ENCODE results near the gene SLC2A13. TPM values are rescaled to one million over a fixed set of nuclear protein-coding genes. Genes with fewer than 3 reads are reported as not detected.

SLC2A13 gene
- total and polyA plus RNA-seq, 2 donors (not counting 3 experiments of a cell fraction or from before 2014, with no cell fraction given): 1.2 to 4.9 TPM

DNA sequence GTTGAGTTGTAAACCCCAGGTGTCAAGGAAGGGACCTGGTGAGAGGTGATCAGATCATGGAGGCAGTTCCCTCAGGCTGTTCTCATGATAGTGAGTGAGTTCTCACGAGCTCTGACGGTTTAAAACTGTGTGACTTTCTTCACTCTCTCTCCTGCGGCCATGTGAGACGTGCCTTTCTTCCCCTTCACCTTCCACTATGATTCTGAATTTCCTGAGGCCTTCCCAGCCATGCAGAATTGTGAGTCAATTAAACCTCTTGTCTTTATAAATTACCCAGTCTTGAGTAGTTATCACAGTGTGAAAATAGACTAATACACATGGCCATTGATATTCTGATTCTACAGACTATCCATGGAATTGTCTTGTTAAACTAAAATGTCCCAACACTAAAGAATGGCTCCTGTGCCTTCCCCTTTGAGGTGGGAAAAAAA, 85.6 kb downstream of the SLC2A13 start:
- H3K4me2 ChIP-seq (ENCODE audit: insufficient read depth, low read length): no peak overlapping the region
- no peaks in the 10 kb centered on the region for H3K9me1 ChIP-seq (replicated peaks; ENCODE audit: control insufficient read depth, extremely low read depth, insufficient read depth, low read length)
- no peaks in the 10 kb centered on the region for H3K36me3 ChIP-seq (ENCODE audit: control insufficient read depth in 2 of 2, extremely low read depth in 1 of 2, insufficient read depth in 2 of 2, low read length in 2 of 2)
- no peak overlapping the region for H3K4me3 ChIP-seq (replicated peaks in 1 of 3; ENCODE audit: insufficient read depth in 1 of 3, low read depth in 1 of 3, low read length in 3 of 3)
- H3K9ac ChIP-seq (replicated peaks; ENCODE audit: extremely low read depth, insufficient read depth, low read length): no peak overlapping the region
- no peaks in the 10 kb centered on the region for H3K27me3 ChIP-seq (ENCODE audit: control insufficient read depth in 2 of 2, insufficient read depth in 2 of 2, low read length in 2 of 2)
- FAIRE-seq (no peak), DNase-seq (ENCODE audit: low read depth, low spot score) (no peak)
- H2AFZ ChIP-seq (ENCODE audit: low read depth, low read length): no peak overlapping the region
- no peaks in the 10 kb centered on the region for H3K9me3 ChIP-seq (replicated peaks; ENCODE audit: control insufficient read depth, insufficient read depth, low read length)
- TF ChIP-seq FOS (IDR thresholded peaks at IDR 0.05; ENCODE audit: borderline replicate concordance, insufficient read depth, low read length) (no peak), JUN (IDR thresholded peaks at IDR 0.05; ENCODE audit: borderline replicate concordance, insufficient read depth, insufficient read length, low read depth) (no peak), POLR2A (IDR thresholded peaks at IDR 0.05; ENCODE audit: low read depth, low read length) (no peak), POLR2AphosphoS5 (IDR thresholded peaks at IDR 0.05; ENCODE audit: insufficient read depth, low read depth, low read length) (no peak), EZH2 (IDR thresholded peaks at IDR 0.05; ENCODE audit: borderline replicate concordance, low read depth, low read length, severe bottlenecking) (no peak), MYC (IDR thresholded peaks at IDR 0.05; ENCODE audit: low read depth, low read length) (no peak), GATA2 (IDR thresholded peaks at IDR 0.05; ENCODE audit: insufficient read depth, insufficient read length, low read depth, low read length) (no peak)
- TF ChIP-seq, protein P1, sequence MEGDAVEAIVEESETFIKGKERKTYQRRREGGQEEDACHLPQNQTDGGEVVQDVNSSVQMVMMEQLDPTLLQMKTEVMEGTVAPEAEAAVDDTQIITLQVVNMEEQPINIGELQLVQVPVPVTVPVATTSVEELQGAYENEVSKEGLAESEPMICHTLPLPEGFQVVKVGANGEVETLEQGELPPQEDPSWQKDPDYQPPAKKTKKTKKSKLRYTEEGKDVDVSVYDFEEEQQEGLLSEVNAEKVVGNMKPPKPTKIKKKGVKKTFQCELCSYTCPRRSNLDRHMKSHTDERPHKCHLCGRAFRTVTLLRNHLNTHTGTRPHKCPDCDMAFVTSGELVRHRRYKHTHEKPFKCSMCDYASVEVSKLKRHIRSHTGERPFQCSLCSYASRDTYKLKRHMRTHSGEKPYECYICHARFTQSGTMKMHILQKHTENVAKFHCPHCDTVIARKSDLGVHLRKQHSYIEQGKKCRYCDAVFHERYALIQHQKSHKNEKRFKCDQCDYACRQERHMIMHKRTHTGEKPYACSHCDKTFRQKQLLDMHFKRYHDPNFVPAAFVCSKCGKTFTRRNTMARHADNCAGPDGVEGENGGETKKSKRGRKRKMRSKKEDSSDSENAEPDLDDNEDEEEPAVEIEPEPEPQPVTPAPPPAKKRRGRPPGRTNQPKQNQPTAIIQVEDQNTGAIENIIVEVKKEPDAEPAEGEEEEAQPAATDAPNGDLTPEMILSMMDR (IDR thresholded peaks at IDR 0.05; ENCODE audit: extremely low read depth in 1 of 2, insufficient read depth in 1 of 2, low read depth in 1 of 2, low read length in 2 of 2): no peak
- TF ChIP-seq, protein P2, sequence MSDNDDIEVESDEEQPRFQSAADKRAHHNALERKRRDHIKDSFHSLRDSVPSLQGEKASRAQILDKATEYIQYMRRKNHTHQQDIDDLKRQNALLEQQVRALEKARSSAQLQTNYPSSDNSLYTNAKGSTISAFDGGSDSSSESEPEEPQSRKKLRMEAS (IDR thresholded peaks at IDR 0.05; ENCODE audit: insufficient read depth, insufficient read length): no peak
- intact Hi-C loops (cut with micrococcal nuclease) (no loop called here), dilution Hi-C loops (cut with MboI; ENCODE audit: extremely low pct_ligation_motif_present, low sequenced_read_pairs) (no loop called here)
- BruUV-seq (replicated peaks): no TSS peak
- ChIA-PET POLR2A (no interaction called here), CTCF (interaction anchor here (1.6 kb wide), 1 partner anchor 9 kb away, joined by 8 read pairs; no protein-coding TSS in a partner anchor)
- H3K79me2 ChIP-seq (ENCODE audit: control insufficient read depth, insufficient read depth, low read length): no peaks in the 10 kb centered on the region
- H4K20me1 ChIP-seq (replicated peaks; ENCODE audit: control insufficient read depth, extremely low read depth, insufficient read depth, low read length): no peaks in the 10 kb centered on the region
- H3K4me1 ChIP-seq (ENCODE audit: control insufficient read depth, extremely low read depth, insufficient read depth, low read length): no peaks in the 10 kb centered on the region
- no peak overlapping the region for H3K27ac ChIP-seq (ENCODE audit: insufficient read depth, low read depth, low read length)
